KMS-11 (cell line): ENCODE measurements around the gene ULK4.

Experiments
- H2AFZ ChIP-seq: fragments of 200-600 bp; sonication (generic); 2 replicates; pipeline ENCODE4 v1.6.1; 2016; ENCODE audit warnings: antibody characterized with exemption, mixed run types, low read depth
- H3K27ac ChIP-seq: fragments of 200-600 bp; sonication (generic); 2 replicates; pipeline ENCODE4 v1.6.1; 2016; ENCODE audit warnings: mild to moderate bottlenecking, mixed run types
- H3K27me3 ChIP-seq: fragments of 200-600 bp; sonication (generic); 2 replicates; pipeline ENCODE4 v1.6.1; 2017; ENCODE audit warnings: mild to moderate bottlenecking, low read depth, mixed run types, moderate library complexity; ENCODE audit not compliant: insufficient read depth
- H3K36me3 ChIP-seq: fragments of 200-600 bp; sonication (generic); 2 replicates; pipeline ENCODE4 v1.6.1; 2017; ENCODE audit warnings: mild to moderate bottlenecking, mixed run types; ENCODE audit not compliant: insufficient read depth
- H3K4me1 ChIP-seq: fragments of 200-600 bp; sonication (generic); 2 replicates; pipeline ENCODE4 v1.6.1; 2016; ENCODE audit warnings: mild to moderate bottlenecking, low read depth, mixed run types; ENCODE audit not compliant: poor library complexity, severe bottlenecking
- H3K4me2 ChIP-seq: fragments of 200-600 bp; sonication (generic); 2 replicates; pipeline ENCODE4 v1.7.0; 2016; ENCODE audit warnings: mild to moderate bottlenecking, mixed run types
- H3K4me3 ChIP-seq: fragments of 200-600 bp; sonication (generic); IDR thresholded peaks from 2 replicates; pipeline ENCODE4 v1.6.1; 2017; ENCODE audit warnings: low read depth, low read length, mixed read lengths; ENCODE audit not compliant: insufficient read depth
- H3K79me2 ChIP-seq: fragments of 200-600 bp; sonication (generic); 2 replicates; pipeline ENCODE4 v1.6.1; 2016; ENCODE audit warnings: low read depth, mixed run types; ENCODE audit not compliant: insufficient read depth
- H3K9ac ChIP-seq: fragments of 200-600 bp; sonication (generic); 2 replicates; pipeline ENCODE4 v1.6.1; 2016; ENCODE audit warnings: mild to moderate bottlenecking, mixed run types
- H4K20me1 ChIP-seq: fragments of 200-600 bp; sonication (generic); 2 replicates; pipeline ENCODE4 v1.6.1; 2016; ENCODE audit warnings: mild to moderate bottlenecking, mixed run types; ENCODE audit not compliant: insufficient read depth
- TF ChIP-seq, protein P1 (sequence below): fragments of 200-600 bp; sonication (generic); conservative IDR thresholded peaks from 2 replicates; pipeline ENCODE4 v1.6.1; 2017; ENCODE audit warnings: low read depth, mild to moderate bottlenecking, antibody characterized with exemption, low read length, moderate library complexity, mixed read lengths

The ULK4 gene

DNA sequence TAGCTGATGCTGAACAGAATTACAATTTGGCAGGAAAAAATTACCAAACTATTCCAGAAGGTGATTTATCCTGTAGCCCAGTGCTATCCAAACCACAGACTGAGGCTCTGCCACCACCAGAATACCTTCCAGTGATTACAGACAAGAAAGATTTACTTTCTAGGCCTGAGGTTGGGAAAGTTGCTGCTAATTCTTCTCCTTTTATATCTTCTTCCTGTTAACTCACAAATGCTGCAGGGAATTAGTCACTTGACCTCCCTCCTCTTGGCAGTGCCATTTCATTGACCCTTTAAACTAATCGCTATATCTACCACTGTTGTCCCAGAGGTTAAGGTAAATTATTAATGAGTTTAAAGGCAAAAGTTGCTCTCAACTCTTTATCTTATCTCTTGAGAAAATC, 644.2 kb downstream of the ULK4 start:
- Histone ChIP-seq H3K4me3 (no peak overlapping the region), H3K9ac (no peak overlapping the region), H3K4me1 (no peaks in the 10 kb centered on the region), H3K36me3 (no peaks in the 10 kb centered on the region), H4K20me1 (no peaks in the 10 kb centered on the region), H3K79me2 (no peaks in the 10 kb centered on the region), H3K4me2 (no peak overlapping the region), H2AFZ (no peak overlapping the region), H3K27me3 (no peaks in the 10 kb centered on the region), H3K27ac (no peak overlapping the region)
- TF ChIP-seq, protein P1, sequence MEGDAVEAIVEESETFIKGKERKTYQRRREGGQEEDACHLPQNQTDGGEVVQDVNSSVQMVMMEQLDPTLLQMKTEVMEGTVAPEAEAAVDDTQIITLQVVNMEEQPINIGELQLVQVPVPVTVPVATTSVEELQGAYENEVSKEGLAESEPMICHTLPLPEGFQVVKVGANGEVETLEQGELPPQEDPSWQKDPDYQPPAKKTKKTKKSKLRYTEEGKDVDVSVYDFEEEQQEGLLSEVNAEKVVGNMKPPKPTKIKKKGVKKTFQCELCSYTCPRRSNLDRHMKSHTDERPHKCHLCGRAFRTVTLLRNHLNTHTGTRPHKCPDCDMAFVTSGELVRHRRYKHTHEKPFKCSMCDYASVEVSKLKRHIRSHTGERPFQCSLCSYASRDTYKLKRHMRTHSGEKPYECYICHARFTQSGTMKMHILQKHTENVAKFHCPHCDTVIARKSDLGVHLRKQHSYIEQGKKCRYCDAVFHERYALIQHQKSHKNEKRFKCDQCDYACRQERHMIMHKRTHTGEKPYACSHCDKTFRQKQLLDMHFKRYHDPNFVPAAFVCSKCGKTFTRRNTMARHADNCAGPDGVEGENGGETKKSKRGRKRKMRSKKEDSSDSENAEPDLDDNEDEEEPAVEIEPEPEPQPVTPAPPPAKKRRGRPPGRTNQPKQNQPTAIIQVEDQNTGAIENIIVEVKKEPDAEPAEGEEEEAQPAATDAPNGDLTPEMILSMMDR, result no peak

- Histone ChIP-seq H3K4me3 (no peak overlapping the region), H3K27ac (no peak overlapping the region), H2AFZ (no peak overlapping the region), H3K79me2 (no peaks in the 10 kb centered on the region), H3K4me1 (no peaks in the 10 kb centered on the region), H3K27me3 (no peaks in the 10 kb centered on the region), H3K36me3 (no peaks in the 10 kb centered on the region), H3K4me2 (no peak overlapping the region), H4K20me1 (no peaks in the 10 kb centered on the region), H3K9ac (no peak overlapping the region)
- TF ChIP-seq, protein P1, result no peak
Measured at GRCh38 chr3:41317298-41317697, 644.6 kb downstream of the ULK4 start.

DNA sequence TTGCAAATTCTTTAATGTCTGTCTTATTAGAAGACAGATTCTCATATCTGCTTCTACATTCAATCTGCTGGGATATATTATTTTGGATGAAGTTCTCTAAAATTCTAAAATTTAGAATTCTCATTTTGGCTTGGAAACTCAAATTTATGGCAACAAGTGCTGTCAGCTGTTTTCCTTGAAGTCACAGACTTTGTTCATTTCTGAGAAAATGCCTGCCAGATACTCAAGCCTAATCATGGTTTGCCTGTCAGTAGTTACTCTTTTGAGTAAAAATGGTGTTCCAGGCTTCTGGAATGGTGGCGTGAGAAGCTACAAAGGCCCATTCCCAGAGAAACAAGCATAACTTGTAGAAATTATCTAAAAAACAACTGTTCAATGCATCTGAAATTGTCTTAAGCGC, 646.8 kb downstream of the ULK4 start:
- Histone ChIP-seq H2AFZ (no peak overlapping the region), H3K9ac (no peak overlapping the region), H3K27ac (no peak overlapping the region), H3K4me2 (no peak overlapping the region), H3K4me1 (no peaks in the 10 kb centered on the region), H4K20me1 (no peaks in the 10 kb centered on the region), H3K4me3 (no peak overlapping the region), H3K79me2 (no peaks in the 10 kb centered on the region), H3K27me3 (no peaks in the 10 kb centered on the region), H3K36me3 (no peaks in the 10 kb centered on the region)
- TF ChIP-seq, protein P1, result no peak

DNA sequence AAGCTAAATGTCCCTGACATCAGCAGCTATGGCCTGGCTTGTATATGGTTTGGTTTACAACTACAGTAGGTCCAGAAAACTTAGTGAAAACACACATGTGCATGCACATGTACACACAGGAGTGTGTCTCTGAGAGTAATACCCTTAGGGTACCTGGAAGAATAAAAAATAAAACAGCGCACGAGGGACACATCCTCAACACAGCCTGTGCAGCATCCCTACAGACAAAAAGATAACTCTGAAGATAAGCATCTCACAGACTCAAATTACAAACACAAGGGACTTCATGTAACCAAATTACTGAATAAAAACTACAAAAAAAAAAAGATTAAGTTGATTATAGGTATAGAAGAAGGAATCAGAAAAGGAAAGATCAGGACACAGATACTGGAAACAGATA, 653.8 kb downstream of the ULK4 start:
- Histone ChIP-seq H3K27me3 (no peaks in the 10 kb centered on the region), H3K79me2 (no peaks in the 10 kb centered on the region), H3K36me3 (no peaks in the 10 kb centered on the region), H3K4me3 (no peak overlapping the region), H2AFZ (no peak overlapping the region), H4K20me1 (no peaks in the 10 kb centered on the region), H3K27ac (no peak overlapping the region), H3K4me2 (no peak overlapping the region), H3K9ac (no peak overlapping the region), H3K4me1 (no peaks in the 10 kb centered on the region)
- TF ChIP-seq, protein P1, result no peak

- Histone ChIP-seq H3K4me2 (no peak overlapping the region), H3K27me3 (no peaks in the 10 kb centered on the region), H4K20me1 (no peaks in the 10 kb centered on the region), H3K4me1 (no peaks in the 10 kb centered on the region), H2AFZ (no peak overlapping the region), H3K9ac (no peak overlapping the region), H3K79me2 (no peaks in the 10 kb centered on the region), H3K36me3 (no peaks in the 10 kb centered on the region), H3K4me3 (no peak overlapping the region), H3K27ac (no peak overlapping the region)
- TF ChIP-seq, protein P1, result no peak
Measured at GRCh38 chr3:41307065-41307464, 654.8 kb downstream of the ULK4 start.
